ENCODE results near the gene SWT1. TPM values are rescaled to one million over a fixed set of nuclear protein-coding genes. Genes with fewer than 3 reads are reported as not detected.
"Not testable (repeated sequence)": the region's sequence is repeated elsewhere in the genome, so short reads cannot be mapped to it uniquely, and the experiment has no call there.

SWT1 gene
- polyA plus RNA-seq, 1 of the 3 experiments (the other 2 are of a cell fraction) = 1.1 TPM

DNA sequence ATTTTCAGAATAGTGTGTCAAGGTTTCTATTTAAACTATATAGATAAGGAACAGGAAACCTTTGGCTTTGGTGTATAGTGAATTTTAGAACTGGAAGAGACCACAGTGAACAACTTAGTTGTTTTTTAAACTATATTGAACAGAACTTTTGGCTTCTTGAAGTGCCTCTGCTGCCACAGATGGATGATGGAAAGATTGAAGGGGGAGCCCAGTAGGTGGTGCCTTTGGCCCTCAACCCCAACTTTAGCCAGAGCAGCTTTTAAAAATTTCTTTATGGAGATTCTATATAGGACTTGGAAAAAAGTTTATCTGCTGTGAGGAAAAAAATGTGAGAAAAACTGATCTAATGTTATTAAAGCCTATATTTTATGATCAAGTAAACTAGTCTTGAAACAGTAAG lies 50.2 kb downstream of the SWT1 start (continued):
- TF ChIP-seq, protein P1, sequence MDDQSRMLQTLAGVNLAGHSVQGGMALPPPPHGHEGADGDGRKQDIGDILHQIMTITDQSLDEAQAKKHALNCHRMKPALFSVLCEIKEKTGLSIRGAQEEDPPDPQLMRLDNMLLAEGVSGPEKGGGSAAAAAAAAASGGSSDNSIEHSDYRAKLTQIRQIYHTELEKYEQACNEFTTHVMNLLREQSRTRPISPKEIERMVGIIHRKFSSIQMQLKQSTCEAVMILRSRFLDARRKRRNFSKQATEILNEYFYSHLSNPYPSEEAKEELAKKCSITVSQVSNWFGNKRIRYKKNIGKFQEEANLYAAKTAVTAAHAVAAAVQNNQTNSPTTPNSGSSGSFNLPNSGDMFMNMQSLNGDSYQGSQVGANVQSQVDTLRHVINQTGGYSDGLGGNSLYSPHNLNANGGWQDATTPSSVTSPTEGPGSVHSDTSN (IDR thresholded peaks at IDR 0.05) = no peak
- TF ChIP-seq NRF1 (IDR thresholded peaks at IDR 0.05; ENCODE audit: low read depth, low read length) (no peak), CHD2 (IDR thresholded peaks at IDR 0.05; ENCODE audit: low read length, partially characterized antibody) (no peak)
- TF ChIP-seq, protein P2, sequence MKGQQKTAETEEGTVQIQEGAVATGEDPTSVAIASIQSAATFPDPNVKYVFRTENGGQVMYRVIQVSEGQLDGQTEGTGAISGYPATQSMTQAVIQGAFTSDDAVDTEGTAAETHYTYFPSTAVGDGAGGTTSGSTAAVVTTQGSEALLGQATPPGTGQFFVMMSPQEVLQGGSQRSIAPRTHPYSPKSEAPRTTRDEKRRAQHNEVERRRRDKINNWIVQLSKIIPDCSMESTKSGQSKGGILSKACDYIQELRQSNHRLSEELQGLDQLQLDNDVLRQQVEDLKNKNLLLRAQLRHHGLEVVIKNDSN (IDR thresholded peaks at IDR 0.05; ENCODE audit: borderline replicate concordance, low read depth) = no peak

DNA sequence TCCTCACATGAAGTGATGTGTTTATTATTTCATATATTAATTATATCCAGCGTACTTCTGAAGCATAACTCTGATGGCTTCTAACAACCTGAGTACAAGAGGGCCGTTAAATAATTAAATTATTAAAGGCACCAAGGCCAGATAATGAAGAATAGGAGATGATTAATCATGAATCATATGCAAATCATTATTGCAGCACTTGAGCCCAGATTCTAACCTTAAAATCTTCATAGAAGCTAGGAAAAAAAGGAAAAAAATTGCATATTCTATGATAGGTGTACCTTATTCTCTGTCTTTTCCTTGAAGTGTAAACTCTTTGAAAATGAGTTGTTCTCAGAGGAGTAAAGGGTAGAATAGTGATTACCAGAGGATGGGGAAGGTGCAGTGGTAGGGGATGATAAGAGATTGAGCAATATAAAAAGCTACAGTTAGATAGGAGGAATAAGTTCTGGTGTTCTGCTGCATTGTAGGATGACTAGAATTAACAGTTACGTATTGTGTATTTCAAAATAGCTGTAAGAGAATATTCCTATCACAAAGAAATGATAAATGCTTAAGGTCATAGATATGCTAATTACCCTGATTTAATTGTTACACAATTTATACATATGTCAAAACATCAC lies 51.1 kb downstream of the SWT1 start:
- no peaks in the 10 kb centered on the region for H4K20me1 ChIP-seq (ENCODE audit: insufficient read depth)
- H3F3A ChIP-seq (replicated peaks; ENCODE audit: insufficient read depth) = no peaks in the 10 kb centered on the region
- H3K9me3 ChIP-seq = no peaks in the 10 kb centered on the region
- no peak overlapping the region for H3K27ac ChIP-seq (ENCODE audit: low read depth in 2 of 2, low read length in 1 of 2)
- no peak overlapping the region for H3K4me2 ChIP-seq
- peaks cover 0 to 14% of the 10 kb centered on the region in 2 experiments for H3K36me3 ChIP-seq (replicated peaks in 1 of 2; ENCODE audit: control insufficient read depth in 1 of 2, insufficient read depth in 2 of 2, low read length in 1 of 2)
- no peak for DNase-seq
- WGBS (ENCODE audit: low lambda C conversion rate) = 74% methylated on average over 3 of the region's 3 CpGs
- no peak overlapping the region for H3K4me3 ChIP-seq (ENCODE audit: low read depth in 2 of 2, low read length in 1 of 2)
- no peak for TF ChIP-seq POLR2AphosphoS5 (IDR thresholded peaks at IDR 0.05; ENCODE audit: low read depth, low read length)
- TF ChIP-seq YY1 (IDR thresholded peaks at IDR 0.05; ENCODE audit: low read depth) = no peak
- no peak for TF ChIP-seq RXRA (IDR thresholded peaks at IDR 0.05; ENCODE audit: borderline replicate concordance, low read depth)
- H3K79me2 ChIP-seq (ENCODE audit: insufficient read depth) = no peaks in the 10 kb centered on the region
- ChIA-PET CTCF (interaction anchor here (0.6 to 1.1 kb wide), 2 partner anchors 38 to 524 kb away, joined by 3 to 4 read pairs; no protein-coding TSS in a partner anchor), POLR2A (no interaction called here)
- no peak overlapping the region for H3K9ac ChIP-seq
- H3K4me1 ChIP-seq (ENCODE audit: control insufficient read depth in 1 of 2, insufficient read depth in 2 of 2, low read depth in 1 of 2, low read length in 1 of 2) = no peaks in the 10 kb centered on the region; a peak in 1 of 4 replicates
- no peak overlapping the region for H2AFZ ChIP-seq (ENCODE audit: low read depth)
- H3K9me2 ChIP-seq = no peaks in the 10 kb centered on the region
- H3K27me3 ChIP-seq (ENCODE audit: insufficient read depth) = no peaks in the 10 kb centered on the region

DNA sequence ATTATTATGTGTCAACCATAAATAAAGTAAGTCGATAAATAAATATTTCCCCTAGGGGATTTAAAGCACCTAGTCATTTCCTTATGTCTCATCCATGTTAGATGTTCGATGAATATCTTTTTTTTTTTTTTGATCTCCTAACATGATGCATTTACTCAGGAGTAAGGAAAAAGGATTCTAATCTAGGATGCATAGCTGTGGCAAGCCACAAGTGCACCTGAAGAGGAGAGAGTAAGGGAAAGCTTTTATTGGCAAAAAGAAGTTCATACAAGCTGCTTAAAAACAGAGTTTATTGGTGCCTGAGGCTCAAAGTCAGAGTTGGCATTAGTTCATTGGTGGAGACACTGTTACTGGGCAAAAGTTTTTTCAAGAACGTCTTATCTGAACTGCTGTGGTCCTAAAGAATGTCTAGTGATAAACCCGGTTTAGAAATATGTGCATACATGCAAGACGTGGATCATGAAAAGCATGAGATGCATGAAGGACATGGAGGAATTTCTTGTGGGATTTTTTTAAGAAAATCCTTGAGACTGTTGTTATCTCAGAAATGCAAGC lies 51.7 kb downstream of the SWT1 start:
- Histone ChIP-seq H3F3A (replicated peaks; ENCODE audit: insufficient read depth) (no peaks in the 10 kb centered on the region), H3K27ac (ENCODE audit: low read depth in 2 of 2, low read length in 1 of 2) (no peak overlapping the region), H3K9ac (no peak overlapping the region), H3K4me1 (ENCODE audit: control insufficient read depth in 1 of 2, insufficient read depth in 2 of 2, low read depth in 1 of 2, low read length in 1 of 2) (no peaks in the 10 kb centered on the region; a peak in 1 of 4 replicates), H4K20me1 (ENCODE audit: insufficient read depth) (no peaks in the 10 kb centered on the region), H3K4me3 (ENCODE audit: low read depth in 2 of 2, low read length in 1 of 2) (no peak overlapping the region), H3K79me2 (ENCODE audit: insufficient read depth) (no peaks in the 10 kb centered on the region), H3K4me2 (no peak overlapping the region), H3K9me2 (no peaks in the 10 kb centered on the region), H3K9me3 (no peaks in the 10 kb centered on the region), H2AFZ (ENCODE audit: low read depth) (no peak overlapping the region), H3K27me3 (ENCODE audit: insufficient read depth) (no peaks in the 10 kb centered on the region), H3K36me3 (replicated peaks in 1 of 2; ENCODE audit: control insufficient read depth in 1 of 2, insufficient read depth in 2 of 2, low read length in 1 of 2) (peaks cover 0 to 14% of the 10 kb centered on the region in 2 experiments)
- 77% methylated on average over 5 of the region's 5 CpGs for WGBS (ENCODE audit: low lambda C conversion rate)
- TF ChIP-seq, protein P3, sequence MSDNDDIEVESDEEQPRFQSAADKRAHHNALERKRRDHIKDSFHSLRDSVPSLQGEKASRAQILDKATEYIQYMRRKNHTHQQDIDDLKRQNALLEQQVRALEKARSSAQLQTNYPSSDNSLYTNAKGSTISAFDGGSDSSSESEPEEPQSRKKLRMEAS (IDR thresholded peaks at IDR 0.05; ENCODE audit: low read depth) = no peak
- TF ChIP-seq SIN3A (IDR thresholded peaks at IDR 0.05; ENCODE audit: borderline replicate concordance, low read depth, low read length) = no peak
- no peak for TF ChIP-seq TCF12 (IDR thresholded peaks at IDR 0.05)
- no peak for TF ChIP-seq RCOR1 (IDR thresholded peaks at IDR 0.05; ENCODE audit: low read length)
- no peak for TF ChIP-seq FOXJ3 (CRISPR knock-in tag; IDR thresholded peaks at IDR 0.05)
- no peak for TF ChIP-seq FOSL2 (IDR thresholded peaks at IDR 0.05; ENCODE audit: borderline replicate concordance, low read depth)
- DNase-seq = no peak
- CTCF ChIA-PET = interaction anchor here (1.1 kb wide), 1 partner anchor 39 kb away, joined by 4 read pairs; no protein-coding TSS in a partner anchor
- POLR2A ChIA-PET = no interaction called here

DNA sequence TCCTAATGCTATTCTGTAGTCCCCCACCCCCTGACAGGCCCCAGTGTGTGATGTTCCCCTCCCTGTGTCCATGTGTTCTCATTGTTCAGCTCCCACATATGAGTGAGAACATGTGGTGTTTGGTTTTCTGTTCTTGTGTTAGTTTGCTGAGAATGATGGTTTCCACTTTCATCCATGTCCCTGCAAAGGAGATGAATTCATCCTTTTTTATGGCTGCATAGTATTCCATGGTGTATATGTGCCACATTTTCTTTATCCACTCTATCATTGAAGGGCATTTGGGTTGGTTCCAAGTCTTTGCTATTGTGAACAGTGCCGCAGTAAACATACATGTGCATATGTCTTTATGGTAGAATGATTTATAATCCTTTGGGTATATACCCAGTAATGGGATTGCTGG lies 52.4 kb downstream of the SWT1 start:
- H3K4me1 ChIP-seq (ENCODE audit: control insufficient read depth in 1 of 2, insufficient read depth in 2 of 2, low read depth in 1 of 2, low read length in 1 of 2); H3K27ac ChIP-seq (ENCODE audit: low read depth in 2 of 2, low read length in 1 of 2); H4K20me1 ChIP-seq (ENCODE audit: insufficient read depth); H3K4me3 ChIP-seq (ENCODE audit: low read depth in 2 of 2, low read length in 1 of 2); POLR2A ChIA-PET; H3F3A ChIP-seq (replicated peaks; ENCODE audit: insufficient read depth); H3K4me2 ChIP-seq; H3K27me3 ChIP-seq (ENCODE audit: insufficient read depth); H3K9me3 ChIP-seq; H3K9ac ChIP-seq; H2AFZ ChIP-seq (ENCODE audit: low read depth); H3K79me2 ChIP-seq (ENCODE audit: insufficient read depth); DNase-seq; H3K9me2 ChIP-seq: not testable (repeated sequence)
- H3K36me3 ChIP-seq (replicated peaks in 1 of 2; ENCODE audit: control insufficient read depth in 1 of 2, insufficient read depth in 2 of 2, low read length in 1 of 2) = peaks cover under 1 to 14% of the 10 kb centered on the region in 2 experiments
- CTCF ChIA-PET = interaction anchor here (1.1 kb wide), 1 partner anchor 39 kb away, joined by 4 read pairs; no protein-coding TSS in a partner anchor
- 100% methylated on average over 1 of the region's 1 CpG for WGBS (ENCODE audit: low lambda C conversion rate)
